OCI-LY7 (cell line): ENCODE measurements around the gene ADAMTS2.

Source experiments
- EZH2phosphoT487 ChIP-seq: fragments of 200-600 bp; sonication (generic); IDR thresholded peaks from 2 replicates; pipeline ENCODE4 v1.6.1; 2018; ENCODE audit warnings: low read depth, borderline replicate concordance, mild to moderate bottlenecking, mixed run types, antibody characterized with exemption, low read length, moderate library complexity, mixed read lengths
- TF ChIP-seq, protein P1 (sequence below): fragments of 200-600 bp; sonication (generic); conservative IDR thresholded peaks from 2 replicates; pipeline ENCODE4 v1.5.1; 2014; ENCODE audit warnings: mild to moderate bottlenecking, antibody characterized with exemption, low read length, moderate library complexity, mixed read lengths

DNA sequence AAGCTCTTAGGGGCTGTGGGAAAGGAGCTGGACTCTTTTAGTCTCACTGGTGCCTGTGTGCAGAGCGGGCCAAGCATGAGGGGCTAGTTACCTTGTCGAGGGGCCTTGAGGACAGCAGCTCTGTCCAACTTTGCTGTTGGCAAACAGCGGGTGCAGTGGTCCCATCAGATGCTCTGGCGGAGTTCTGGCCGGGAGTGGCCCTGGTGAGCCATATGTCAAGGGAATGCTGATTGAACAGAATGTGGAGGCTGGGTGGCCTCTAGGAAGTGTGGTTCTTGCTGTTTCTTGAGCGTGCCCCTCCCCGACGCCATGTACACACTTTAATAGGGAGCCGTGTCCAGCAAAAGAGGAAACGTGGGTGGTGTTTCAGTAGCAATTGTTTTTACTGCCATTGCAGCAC, 3.6 kb upstream of the ADAMTS2 start:
- TF ChIP-seq, protein P1, sequence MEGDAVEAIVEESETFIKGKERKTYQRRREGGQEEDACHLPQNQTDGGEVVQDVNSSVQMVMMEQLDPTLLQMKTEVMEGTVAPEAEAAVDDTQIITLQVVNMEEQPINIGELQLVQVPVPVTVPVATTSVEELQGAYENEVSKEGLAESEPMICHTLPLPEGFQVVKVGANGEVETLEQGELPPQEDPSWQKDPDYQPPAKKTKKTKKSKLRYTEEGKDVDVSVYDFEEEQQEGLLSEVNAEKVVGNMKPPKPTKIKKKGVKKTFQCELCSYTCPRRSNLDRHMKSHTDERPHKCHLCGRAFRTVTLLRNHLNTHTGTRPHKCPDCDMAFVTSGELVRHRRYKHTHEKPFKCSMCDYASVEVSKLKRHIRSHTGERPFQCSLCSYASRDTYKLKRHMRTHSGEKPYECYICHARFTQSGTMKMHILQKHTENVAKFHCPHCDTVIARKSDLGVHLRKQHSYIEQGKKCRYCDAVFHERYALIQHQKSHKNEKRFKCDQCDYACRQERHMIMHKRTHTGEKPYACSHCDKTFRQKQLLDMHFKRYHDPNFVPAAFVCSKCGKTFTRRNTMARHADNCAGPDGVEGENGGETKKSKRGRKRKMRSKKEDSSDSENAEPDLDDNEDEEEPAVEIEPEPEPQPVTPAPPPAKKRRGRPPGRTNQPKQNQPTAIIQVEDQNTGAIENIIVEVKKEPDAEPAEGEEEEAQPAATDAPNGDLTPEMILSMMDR: no peak
- TF ChIP-seq EZH2phosphoT487: no peak
